Muscle layer of duodenum (tissue), 2 donors: ENCODE results near the gene TBX6.
"Not testable (repeated sequence)": the region's sequence is repeated elsewhere in the genome, so short reads cannot be mapped to it uniquely, and the experiment has no call there.

Experiments
- H3K27ac ChIP-seq: one replicate; pipeline ENCODE4 v1.7.0; 2013; ENCODE audit warnings: mild to moderate bottlenecking, low read length
- H3K27me3 ChIP-seq: one replicate; pipeline ENCODE4 v1.7.0; 2013; ENCODE audit warnings: low read depth, mild to moderate bottlenecking, control low read depth, low read length
- H3K36me3 ChIP-seq, 2 donors: one replicate each; pipeline ENCODE4 v1.7.0; 2013; ENCODE audit warnings: low read length in 2 of 2, control low read depth in 1 of 2, mild to moderate bottlenecking in 1 of 2; ENCODE audit not compliant: insufficient read depth in 2 of 2, control insufficient read depth in 1 of 2
- H3K4me1 ChIP-seq, 2 donors: one replicate each; pipeline ENCODE4 v1.7.0; 2013; ENCODE audit warnings: low read length in 2 of 2, mild to moderate bottlenecking in 2 of 2, control low read depth in 1 of 2, moderate library complexity in 1 of 2; ENCODE audit not compliant: insufficient read depth in 2 of 2, control insufficient read depth in 1 of 2
- H3K4me3 ChIP-seq, 2 donors: one replicate each; pipeline ENCODE4 v1.7.0; 2013; ENCODE audit warnings: low read length in 2 of 2, low read depth in 1 of 2, mild to moderate bottlenecking in 1 of 2
- H3K9me3 ChIP-seq, 2 donors: one replicate each; pipeline ENCODE4 v1.7.0; 2013; ENCODE audit warnings: low read length in 2 of 2, control low read depth in 1 of 2, mild to moderate bottlenecking in 1 of 2; ENCODE audit not compliant: control insufficient read depth in 1 of 2
- donor health status: healthy.

Gene TBX6

DNA sequence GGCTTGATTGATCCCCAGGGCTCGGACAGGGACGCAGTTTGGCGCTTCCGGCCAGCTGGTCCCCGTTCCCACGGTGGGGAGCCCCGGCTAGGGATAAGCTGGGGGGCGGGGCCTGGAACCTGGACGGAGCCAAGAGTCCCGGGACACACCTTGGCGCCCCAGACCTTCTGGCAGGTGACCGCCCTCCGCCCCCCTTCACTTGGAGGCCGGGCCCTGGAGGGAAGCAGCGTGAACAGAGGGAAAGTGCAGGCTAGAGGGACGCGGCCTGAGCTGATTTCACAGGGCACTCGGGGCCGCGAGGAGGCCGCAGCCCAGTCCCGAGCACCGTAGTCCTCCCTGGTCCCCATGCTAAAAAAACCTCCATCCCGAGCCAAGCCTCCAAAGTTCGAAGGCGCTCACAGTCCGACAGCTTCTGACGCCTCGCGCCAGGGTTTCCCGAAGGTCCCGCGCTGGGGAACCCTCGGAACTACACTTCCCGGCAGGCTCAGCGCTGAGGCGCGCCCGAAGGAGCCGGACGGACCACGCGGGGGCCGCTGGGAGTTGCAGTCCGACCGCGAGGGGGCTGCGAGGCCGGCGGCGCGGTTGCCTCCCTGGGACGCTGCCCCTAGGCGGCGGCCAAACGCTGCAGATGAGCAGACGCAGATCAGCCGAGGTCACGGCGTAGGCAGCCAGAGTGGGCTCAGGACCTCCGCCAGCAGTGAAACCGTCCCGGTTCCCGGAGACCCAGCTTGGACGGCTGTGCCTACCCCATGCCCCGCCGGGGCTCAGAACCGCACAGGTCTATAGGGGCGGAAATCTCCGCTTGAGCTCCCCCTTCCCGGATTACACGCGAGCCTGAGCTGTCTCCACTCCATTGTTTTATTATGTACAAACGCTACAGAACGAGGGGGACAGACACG is at the start of gene TBX6:
Gene TBX6 (minus strand): TSS at position 451 of the 899 bp plus-strand sequence. CDS start 731 bp downstream, outside the sequence.
- peak within 1 kb of the TSS; percentile 72 for H3K27ac ChIP-seq
- H3K27me3 ChIP-seq: no peaks in the 10 kb centered on the region
- peaks cover 7 to 40% of the 10 kb centered on the region in 2 donors for H3K4me1 ChIP-seq
- peaks cover 7 to 9% of the 10 kb centered on the region in 2 donors for H3K36me3 ChIP-seq
- H3K9me3 ChIP-seq: peaks cover 0 to under 1% of the 10 kb centered on the region in 2 donors
- peak within 1 kb of the TSS; percentile 60 to 62 for H3K4me3 ChIP-seq

DNA sequence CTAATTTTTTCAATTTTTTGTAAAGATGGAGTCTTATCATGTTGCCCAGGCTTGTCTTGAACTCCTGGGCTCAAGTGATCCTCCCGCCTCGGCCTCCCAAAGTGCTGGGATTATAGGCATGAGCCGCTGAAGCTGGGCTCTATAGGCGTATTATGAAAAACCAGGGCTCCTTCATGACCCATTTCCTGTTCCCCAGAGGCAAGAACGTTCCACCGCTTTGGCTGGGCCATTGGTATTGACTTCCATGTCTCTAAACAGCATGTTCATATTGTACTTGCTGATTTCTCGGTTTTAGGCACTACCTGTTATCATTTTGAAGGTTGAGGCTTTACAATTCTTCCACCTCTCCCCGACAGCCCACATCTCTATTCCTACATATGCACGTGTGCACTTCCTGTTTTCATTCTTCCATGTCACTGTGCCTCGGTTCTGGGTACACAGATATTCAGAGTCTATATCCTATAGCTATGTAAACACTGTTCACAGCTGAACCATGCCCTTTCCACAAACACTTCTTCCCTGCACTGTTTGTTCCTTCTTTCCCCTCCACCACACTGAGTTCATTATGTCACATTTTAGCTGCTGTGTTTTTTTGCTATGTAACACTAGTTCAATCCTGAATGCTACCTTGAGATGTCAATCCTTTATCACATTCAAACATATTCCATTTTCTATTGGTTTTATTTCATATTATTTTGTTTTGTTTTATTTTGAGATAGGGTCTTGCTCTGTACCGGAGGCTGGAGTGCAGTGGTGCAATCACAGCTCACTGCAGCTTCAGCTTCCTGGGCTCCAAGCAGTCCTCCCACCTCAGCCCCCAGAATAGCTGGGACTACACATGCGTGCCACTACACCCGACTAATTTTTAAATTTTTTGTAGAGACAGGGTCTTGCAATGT is 48.1 kb upstream of the TBX6 start:
- Histone ChIP-seq H3K36me3 (no peaks in the 10 kb centered on the region), H3K4me3 (no peak overlapping the region), H3K27ac (peak overlapping the region; percentile 20), H3K27me3 (no peaks in the 10 kb centered on the region), H3K4me1 (peaks cover 0 to 4% of the 10 kb centered on the region in 2 donors), H3K9me3 (no peaks in the 10 kb centered on the region)

- Histone ChIP-seq H3K4me3 (no peak overlapping the region), H3K4me1 (peaks cover 0 to 4% of the 10 kb centered on the region in 2 donors), H3K9me3 (no peaks in the 10 kb centered on the region), H3K36me3 (no peaks in the 10 kb centered on the region), H3K27me3 (no peaks in the 10 kb centered on the region), H3K27ac (no peak overlapping the region)
These were observed 46.2 kb upstream of the TBX6 start for GRCh38 chr16:30137897-30138296.

GRCh38 chr16:30136971-30137605 is 45.4 kb upstream of the TBX6 start:
- H3K4me1 ChIP-seq: peaks cover 0 to 4% of the 10 kb centered on the region in 2 donors
- no peak overlapping the region for H3K27ac ChIP-seq

DNA sequence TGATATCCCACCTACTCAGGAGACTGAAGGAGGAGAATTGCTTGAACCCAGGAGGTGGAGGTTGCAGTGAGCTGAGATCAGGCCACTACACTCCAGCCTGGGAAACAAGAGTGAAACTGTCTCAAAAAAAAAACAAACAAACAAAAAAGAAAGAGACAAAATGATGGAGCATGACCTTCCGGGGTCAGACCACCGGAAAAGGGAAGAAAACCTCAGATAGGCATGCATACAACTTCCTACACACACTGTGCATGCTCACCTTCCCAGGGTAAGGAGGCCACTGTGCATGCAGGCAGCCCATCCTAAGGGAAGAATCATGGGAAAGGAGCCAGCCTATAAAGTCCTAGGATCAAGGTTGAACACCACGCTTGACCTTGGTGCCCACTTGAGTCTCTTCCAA is 40.9 kb upstream of the TBX6 start:
- Histone ChIP-seq H3K27me3 (no peaks in the 10 kb centered on the region), H3K27ac (no peak overlapping the region), H3K9me3 (no peaks in the 10 kb centered on the region), H3K4me3 (no peak overlapping the region), H3K36me3 (no peaks in the 10 kb centered on the region), H3K4me1 (no peaks in the 10 kb centered on the region)

More at GRCh38 chr16:30136971-30137605, 45.4 kb upstream of the TBX6 start:
- Histone ChIP-seq H3K9me3 (no peaks in the 10 kb centered on the region), H3K36me3 (no peaks in the 10 kb centered on the region), H3K4me3 (no peak overlapping the region), H3K27me3 (no peaks in the 10 kb centered on the region)

GRCh38 chr16:30131869-30132475 is 40.2 kb upstream of the TBX6 start:
- H3K9me3 ChIP-seq: no peaks in the 10 kb centered on the region

DNA sequence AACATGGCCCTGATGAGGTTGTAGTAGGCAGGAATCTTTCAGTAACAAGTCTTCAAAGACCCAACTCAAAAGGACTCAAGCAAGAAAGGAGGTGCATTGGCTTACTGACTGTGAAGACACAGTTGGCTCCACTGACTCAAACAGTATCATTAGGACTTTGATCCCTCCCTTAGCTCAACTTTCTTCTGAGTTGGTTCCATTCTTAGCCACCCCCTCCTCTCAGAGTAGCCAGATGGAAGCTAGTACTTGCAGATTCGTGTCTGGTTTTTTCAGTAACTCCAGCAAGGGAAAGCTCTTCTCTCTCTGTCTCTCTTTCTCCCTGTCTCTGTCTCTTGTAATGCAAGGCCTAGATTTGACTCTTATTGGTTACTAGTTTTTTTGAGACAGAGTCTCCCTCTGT is 36.3 kb upstream of the TBX6 start:
- no peak overlapping the region for H3K4me3 ChIP-seq
- no peaks in the 10 kb centered on the region for H3K27me3 ChIP-seq
- H3K9me3 ChIP-seq: no peaks in the 10 kb centered on the region
- H3K36me3 ChIP-seq: no peaks in the 10 kb centered on the region
- H3K4me1 ChIP-seq: peaks cover 5 to 7% of the 10 kb centered on the region in 2 donors
- H3K27ac ChIP-seq: no peak overlapping the region

More at GRCh38 chr16:30131869-30132475, 40.2 kb upstream of the TBX6 start:
- no peaks in the 10 kb centered on the region for H3K27me3 ChIP-seq
- no peak overlapping the region for H3K4me3 ChIP-seq
- H3K27ac ChIP-seq: no peak overlapping the region
- H3K4me1 ChIP-seq: no peaks in the 10 kb centered on the region
- no peaks in the 10 kb centered on the region for H3K36me3 ChIP-seq

DNA sequence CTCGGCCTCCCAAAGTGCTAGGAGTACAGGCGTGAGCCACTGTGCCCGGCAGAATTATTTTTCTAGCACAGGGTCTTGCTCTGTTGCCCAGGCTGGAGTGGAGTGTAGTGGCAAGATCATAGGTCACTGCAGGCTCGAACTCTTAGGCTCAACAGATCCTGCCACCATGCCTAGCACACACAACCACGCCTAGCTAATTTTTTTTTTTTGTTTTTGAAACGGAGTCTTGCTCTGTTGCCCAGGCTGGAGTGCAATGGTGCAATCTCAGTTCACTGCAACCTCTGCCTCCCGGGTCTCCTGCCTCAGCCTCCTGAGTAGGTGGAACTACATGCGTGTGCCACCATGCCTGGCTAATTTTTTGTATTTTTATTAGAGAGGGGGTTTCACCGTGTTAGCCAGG is 34.0 kb upstream of the TBX6 start:
- H3K27me3 ChIP-seq, H3K27ac ChIP-seq, H3K36me3 ChIP-seq, H3K4me3 ChIP-seq, H3K9me3 ChIP-seq: not testable (repeated sequence)
- H3K4me1 ChIP-seq: peaks cover 11 to 12% of the 10 kb centered on the region in 2 donors

- H3K9me3 ChIP-seq: no peaks in the 10 kb centered on the region
- no peak overlapping the region for H3K4me3 ChIP-seq
- no peak overlapping the region for H3K27ac ChIP-seq
- peaks cover 11 to 12% of the 10 kb centered on the region in 2 donors for H3K4me1 ChIP-seq
- H3K36me3 ChIP-seq: peaks cover 0 to 5% of the 10 kb centered on the region in 2 donors
- H3K27me3 ChIP-seq: no peaks in the 10 kb centered on the region
These were observed 33.3 kb upstream of the TBX6 start for GRCh38 chr16:30124985-30125379.

DNA sequence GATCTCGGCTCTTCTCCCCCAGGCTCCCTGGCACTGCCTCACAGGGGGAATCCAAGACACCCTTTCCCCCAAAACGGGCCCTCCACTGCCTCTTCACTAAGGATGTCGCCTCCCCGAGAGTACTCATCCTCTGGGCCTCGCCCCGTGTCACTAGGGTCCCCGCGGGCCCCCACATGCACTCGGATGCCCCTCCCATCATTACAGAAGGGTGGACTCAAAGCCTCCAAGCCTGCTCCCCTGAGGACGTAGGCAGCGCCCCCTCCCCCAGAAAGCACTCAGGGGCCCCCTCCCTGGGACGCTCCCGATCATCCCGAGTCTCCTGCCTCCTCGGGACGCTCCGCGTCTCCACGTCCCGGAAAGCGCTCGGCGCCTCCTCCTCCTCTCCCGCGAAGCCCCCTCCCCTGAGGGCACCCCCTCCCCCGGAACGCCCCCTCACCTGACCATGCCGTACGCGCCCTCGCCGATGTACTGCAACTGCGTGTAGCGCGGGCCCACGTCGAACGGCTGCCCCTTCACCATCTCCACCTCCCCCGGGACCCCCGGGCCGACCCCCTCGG is 31.0 kb upstream of the TBX6 start:
- Histone ChIP-seq H3K27ac (peak overlapping the region; percentile 92), H3K27me3 (no peaks in the 10 kb centered on the region), H3K4me3 (peak overlapping the region; percentile 72 to 77), H3K36me3 (peaks cover 16 to 25% of the 10 kb centered on the region in 2 donors), H3K9me3 (no peaks in the 10 kb centered on the region), H3K4me1 (peaks cover 11 to 12% of the 10 kb centered on the region in 2 donors)
